Upper lobe of left lung (tissue), 6 donors: ENCODE data around the gene ADAMTS2. TPM values are rescaled to one million over a fixed set of nuclear protein-coding genes. Genes with fewer than 3 reads are reported as not detected.
"Not testable (repeated sequence)": the region's sequence is repeated elsewhere in the genome, so short reads cannot be mapped to it uniquely, and the experiment has no call there.

ENCODE experiments used
- ATAC-seq, 2 donors: fragments of 200-7000 bp; cut with Tn5 transposase; one replicate each; pipeline ENCODE4 v1.9.1; 2022; ENCODE audit warnings: mild to moderate bottlenecking in 2 of 2, moderate library complexity in 2 of 2; ENCODE audit not compliant: low FRiP score in 2 of 2
- DNase-seq, 2 donors: peaks; one replicate each; pipeline ENCODE4 v3.0.0-alpha.2; 2019 to 2020
- H3K27ac ChIP-seq, 4 donors: fragments of 200-600 bp; sonication (generic); one replicate each; pipeline ENCODE4 v1.5.1; 2016 to 2019
- H3K27me3 ChIP-seq, 4 donors: fragments of 200-600 bp; sonication (generic); one replicate each; pipeline ENCODE4 v1.5.1; 2017 to 2019
- H3K36me3 ChIP-seq, 4 donors: fragments of 200-600 bp; sonication (generic); one replicate each; pipeline ENCODE4 v1.5.1; 2016 to 2019
- H3K4me1 ChIP-seq, 4 donors: fragments of 200-600 bp; sonication (generic); one replicate each; pipeline ENCODE4 v1.5.1; 2018 to 2019
- H3K4me3 ChIP-seq, 4 donors: fragments of 200-600 bp; sonication (generic); one replicate each; pipeline ENCODE4 v1.5.1; 2017 to 2019; ENCODE audit warnings: mild to moderate bottlenecking in 2 of 4, moderate library complexity in 1 of 4
- H3K9me3 ChIP-seq, 4 donors: fragments of 200-600 bp; sonication (generic); one replicate each; pipeline ENCODE4 v1.5.1; 2018 to 2019
- CTCF ChIP-seq, 6 experiments: fragments of 450-650 bp in 4 of 6; fragments of 200-600 bp in 2 of 6; sonication (generic) in 2 of 6; IDR thresholded peaks; one replicate each; pipeline ENCODE4 v1.5.1; 2016 to 2019; ENCODE audit warnings: antibody characterized with exemption in 6 of 6
- EP300 ChIP-seq, 4 donors: sonication (generic); formaldehyde crosslinking; IDR thresholded peaks; one replicate each; pipeline ENCODE4 v1.5.1; 2017; ENCODE audit warnings: antibody characterized with exemption in 4 of 4, control low read depth in 2 of 4
- POLR2A ChIP-seq, 4 donors: fragments of 450-650 bp; IDR thresholded peaks; one replicate each; pipeline ENCODE4 v1.5.1; 2016 to 2017; ENCODE audit warnings: antibody characterized with exemption in 4 of 4, mild to moderate bottlenecking in 2 of 4
- POLR2AphosphoS5 ChIP-seq, 2 donors: sonication (generic); formaldehyde crosslinking; IDR thresholded peaks; one replicate each; pipeline ENCODE4 v1.5.1; 2017; ENCODE audit warnings: antibody characterized with exemption in 2 of 2
- WGBS, 2 donors: methylation state at CpG; one replicate each; pipeline ENCODE4 v1.1.5; 2017 to 2018; 5-methylcytosine and 5-hydroxymethylcytosine counted together
- total RNA-seq, 6 donors: library from RNA; depleted of rRNA in 4 of 6; stranded (reverse); fragments of >200 nt in 4 of 6; gene quantifications; one replicate each; pipeline versions ENCODE4 v1.1.0 to v1.2.1, GENCODE V29; 2016 to 2021
- donor health status: DM: no; HTN: no; CAD: no; lungs with moderate emphysema.
- donor health status: DM: no; HTN: yes; CAD: no; lungs with severe emphysema.

ADAMTS2 gene
- total RNA-seq, 6 donors from 2014 or later: 10.0 to 114 (median 25.7) TPM

- DNase-seq (peak in 1 of 2 donors; percentile 46), ATAC-seq (peak; percentile 26 to 89)
- no peak overlapping the region for H3K4me3 ChIP-seq
- WGBS, 2 donors: 41 to 45% methylated on average over 25 to 30 of the region's 30 CpGs
- H3K9me3 ChIP-seq: no peaks in the 10 kb centered on the region
- no peaks in the 10 kb centered on the region for H3K36me3 ChIP-seq
- TF ChIP-seq POLR2A (IDR thresholded peaks at IDR 0.05): no peak
- TF ChIP-seq CTCF (IDR thresholded peaks at IDR 0.05): no peak
- TF ChIP-seq EP300 (IDR thresholded peaks at IDR 0.05): peak in 1 of 4 donors; percentile 35
- peak; percentile 13 to 30 for TF ChIP-seq POLR2AphosphoS5 (IDR thresholded peaks at IDR 0.05)
- peak overlapping the region in 1 of 4 donors; percentile 13 for H3K27ac ChIP-seq
- no peaks in the 10 kb centered on the region for H3K27me3 ChIP-seq
- peaks cover 0 to 2% (median 0%) of the 10 kb centered on the region in 4 donors for H3K4me1 ChIP-seq
These were observed 18.9 kb downstream of the ADAMTS2 start for GRCh38 chr5:179326122-179326927.

- no peak overlapping the region for H3K4me3 ChIP-seq
- H3K27me3 ChIP-seq: no peaks in the 10 kb centered on the region
- ATAC-seq (peak; percentile 2 to 15), DNase-seq (peak in 1 of 2 donors; percentile 74)
- WGBS, 2 donors: 91 to 92% methylated on average over 15 to 27 of the region's 28 CpGs
- no peaks in the 10 kb centered on the region for H3K9me3 ChIP-seq
- H3K36me3 ChIP-seq: no peaks in the 10 kb centered on the region
- TF ChIP-seq CTCF (IDR thresholded peaks at IDR 0.05) (no peak), POLR2AphosphoS5 (IDR thresholded peaks at IDR 0.05) (no peak), EP300 (IDR thresholded peaks at IDR 0.05) (no peak), POLR2A (IDR thresholded peaks at IDR 0.05) (no peak)
- H3K27ac ChIP-seq: peak overlapping the region in 2 of 4 donors; percentile 3 to 34
- peaks cover 0 to 2% (median 0%) of the 10 kb centered on the region in 4 donors for H3K4me1 ChIP-seq
These were observed 19.8 kb downstream of the ADAMTS2 start for GRCh38 chr5:179325296-179326031.

- no peak for ATAC-seq
- Histone ChIP-seq H3K27ac (no peak overlapping the region), H3K36me3 (no peaks in the 10 kb centered on the region), H3K4me3 (no peak overlapping the region), H3K9me3 (no peaks in the 10 kb centered on the region), H3K27me3 (no peaks in the 10 kb centered on the region), H3K4me1 (peaks cover 0 to 2% (median 0%) of the 10 kb centered on the region in 4 donors)
- WGBS, 2 donors: 75 to 86% methylated on average over 6 of the region's 6 CpGs
- no peak for DNase-seq
- TF ChIP-seq CTCF (IDR thresholded peaks at IDR 0.05) (no peak), EP300 (IDR thresholded peaks at IDR 0.05) (no peak), POLR2A (IDR thresholded peaks at IDR 0.05) (no peak), POLR2AphosphoS5 (IDR thresholded peaks at IDR 0.05) (no peak)
These were observed 20.4 kb downstream of the ADAMTS2 start for GRCh38 chr5:179324760-179325295.

- H3K27ac ChIP-seq, H3K36me3 ChIP-seq, ATAC-seq, H3K4me1 ChIP-seq, H3K4me3 ChIP-seq, H3K27me3 ChIP-seq, DNase-seq, H3K9me3 ChIP-seq: not testable (repeated sequence)
- WGBS, 2 donors: 88 to 94% methylated on average over 7 of the region's 7 CpGs
These were observed 20.9 kb downstream of the ADAMTS2 start for GRCh38 chr5:179324316-179324715.
